Hepatocyte (in vitro differentiated cells): ENCODE measurements around the gene KLHDC1. TPM values are rescaled to one million over a fixed set of nuclear protein-coding genes. Genes with fewer than 3 reads are reported as not detected.
"Not testable (repeated sequence)": the region's sequence is repeated elsewhere in the genome, so short reads cannot be mapped to it uniquely, and the experiment has no call there.

Source experiments
- DNase-seq: peaks from one replicate; pipeline ENCODE4 v3.0.0-alpha.2; 2016; ENCODE audit warnings: low spot score
- H2AFZ ChIP-seq: fragments of 200-600 bp; sonication (generic); 2 replicates; pipeline ENCODE4 v1.6.0; 2016; ENCODE audit warnings: antibody characterized with exemption, mild to moderate bottlenecking
- H3K27ac ChIP-seq: fragments of 200-600 bp; sonication (generic); 2 replicates; pipeline ENCODE4 v1.5.1; 2016; ENCODE audit warnings: mild to moderate bottlenecking
- H3K27me3 ChIP-seq: fragments of 200-600 bp; sonication (generic); 2 replicates; pipeline ENCODE4 v1.6.1; 2016
- H3K36me3 ChIP-seq: fragments of 200-600 bp; sonication (generic); replicated peaks from 2 replicates; pipeline ENCODE4 v1.5.1; 2016; ENCODE audit warnings: low read depth; ENCODE audit not compliant: insufficient read depth
- H3K4me1 ChIP-seq: fragments of 200-600 bp; sonication (generic); 2 replicates; pipeline ENCODE4 v1.5.1; 2016; ENCODE audit warnings: mild to moderate bottlenecking, moderate library complexity; ENCODE audit not compliant: insufficient read depth
- H3K4me2 ChIP-seq: fragments of 200-600 bp; sonication (generic); 2 replicates; pipeline ENCODE4 v1.6.0; 2016
- H3K4me3 ChIP-seq: fragments of 200-600 bp; sonication (generic); 2 replicates; pipeline ENCODE4 v1.5.1; 2016; ENCODE audit warnings: mild to moderate bottlenecking
- H3K79me2 ChIP-seq: fragments of 200-600 bp; sonication (generic); 2 replicates; pipeline ENCODE4 v1.6.0; 2017; ENCODE audit warnings: mild to moderate bottlenecking
- H3K9me2 ChIP-seq: fragments of 200-600 bp; sonication (generic); replicated peaks from 2 replicates; pipeline ENCODE4 v1.6.0; 2017; ENCODE audit warnings: mild to moderate bottlenecking; ENCODE audit not compliant: insufficient read depth
- H3K9me3 ChIP-seq: fragments of 200-600 bp; sonication (generic); 2 replicates; pipeline ENCODE4 v1.5.1; 2016; ENCODE audit warnings: low read depth, mild to moderate bottlenecking
- H4K20me1 ChIP-seq: fragments of 200-600 bp; sonication (generic); 2 replicates; pipeline ENCODE4 v1.6.0; 2016; ENCODE audit warnings: mild to moderate bottlenecking; ENCODE audit not compliant: insufficient read depth, poor library complexity, severe bottlenecking
- EZH2 ChIP-seq: fragments of 200-600 bp; sonication (generic); IDR thresholded peaks from 2 replicates; pipeline ENCODE4 v1.6.1; 2016; ENCODE audit warnings: antibody characterized with exemption, mild to moderate bottlenecking, borderline replicate concordance
- EZH2phosphoT487 ChIP-seq: fragments of 200-600 bp; sonication (generic); IDR thresholded peaks from one replicate; pipeline ENCODE4 v1.6.1; 2018; ENCODE audit warnings: antibody characterized with exemption, mild to moderate bottlenecking, low read depth, moderate library complexity; ENCODE audit not compliant: unreplicated experiment, severe bottlenecking
- WGBS: methylation state at CpG from one replicate; pipeline ENCODE4 v1.1.6; 2016; ENCODE audit warnings: low lambda C conversion rate; ENCODE audit errors: missing lambda C conversion rate; 5-methylcytosine and 5-hydroxymethylcytosine counted together
- polyA plus RNA-seq: library from polyadenylated mRNA; unstranded; fragments of >200 nt; fragmentation: Nextera tagmentation; extraction: Ambion mirVana; gene quantifications from 2 replicates; pipeline ENCODE4 v1.2.1, GENCODE V29; 2016
- total RNA-seq: library from RNA; depleted of rRNA; stranded (reverse); fragments of >200 nt; gene quantifications from 2 replicates; pipeline ENCODE4 v1.2.3, GENCODE V29; 2014
- TF ChIP-seq, protein P1 (sequence below): fragments of 200-600 bp; sonication (generic); IDR thresholded peaks from 2 replicates; pipeline ENCODE4 v1.5.1; 2016; ENCODE audit warnings: antibody characterized with exemption, mild to moderate bottlenecking; ENCODE audit not compliant: poor library complexity

The KLHDC1 gene
- total and polyA plus RNA-seq, 2 experiments from 2014 or later = 4.6 to 5.4 TPM

DNA sequence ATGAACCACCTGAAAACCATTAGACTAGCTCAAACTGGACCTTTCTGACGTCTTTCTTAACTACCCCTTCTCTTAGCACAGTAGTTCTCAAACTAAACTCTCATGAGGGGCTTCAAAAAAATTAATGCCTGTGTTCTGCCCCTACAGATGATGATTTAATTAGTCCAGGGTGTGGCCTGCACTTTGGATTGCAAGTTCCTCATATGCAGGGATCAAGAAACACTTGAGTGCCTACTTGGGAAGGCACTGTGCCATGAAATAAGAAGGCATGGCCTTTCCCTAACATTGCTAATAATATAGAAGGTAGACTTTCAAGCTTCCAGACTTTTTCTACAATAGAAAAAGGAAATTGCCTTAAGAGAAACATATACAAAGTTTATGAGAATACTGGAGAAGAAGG lies 52.3 kb downstream of the KLHDC1 start:
- no peak for DNase-seq
- H3K9me2 ChIP-seq = no peaks in the 10 kb centered on the region
- no peaks in the 10 kb centered on the region for H3K79me2 ChIP-seq
- no peaks in the 10 kb centered on the region for H3K9me3 ChIP-seq
- H3K36me3 ChIP-seq = no peaks in the 10 kb centered on the region
- no peak overlapping the region for H3K4me3 ChIP-seq
- no peaks in the 10 kb centered on the region for H4K20me1 ChIP-seq
- no peak overlapping the region for H3K27ac ChIP-seq
- 85% methylated on average over 1 of the region's 1 CpG for WGBS
- H3K27me3 ChIP-seq = no peaks in the 10 kb centered on the region
- H3K4me1 ChIP-seq = no peaks in the 10 kb centered on the region
- no peak overlapping the region for H2AFZ ChIP-seq
- TF ChIP-seq, protein P1, sequence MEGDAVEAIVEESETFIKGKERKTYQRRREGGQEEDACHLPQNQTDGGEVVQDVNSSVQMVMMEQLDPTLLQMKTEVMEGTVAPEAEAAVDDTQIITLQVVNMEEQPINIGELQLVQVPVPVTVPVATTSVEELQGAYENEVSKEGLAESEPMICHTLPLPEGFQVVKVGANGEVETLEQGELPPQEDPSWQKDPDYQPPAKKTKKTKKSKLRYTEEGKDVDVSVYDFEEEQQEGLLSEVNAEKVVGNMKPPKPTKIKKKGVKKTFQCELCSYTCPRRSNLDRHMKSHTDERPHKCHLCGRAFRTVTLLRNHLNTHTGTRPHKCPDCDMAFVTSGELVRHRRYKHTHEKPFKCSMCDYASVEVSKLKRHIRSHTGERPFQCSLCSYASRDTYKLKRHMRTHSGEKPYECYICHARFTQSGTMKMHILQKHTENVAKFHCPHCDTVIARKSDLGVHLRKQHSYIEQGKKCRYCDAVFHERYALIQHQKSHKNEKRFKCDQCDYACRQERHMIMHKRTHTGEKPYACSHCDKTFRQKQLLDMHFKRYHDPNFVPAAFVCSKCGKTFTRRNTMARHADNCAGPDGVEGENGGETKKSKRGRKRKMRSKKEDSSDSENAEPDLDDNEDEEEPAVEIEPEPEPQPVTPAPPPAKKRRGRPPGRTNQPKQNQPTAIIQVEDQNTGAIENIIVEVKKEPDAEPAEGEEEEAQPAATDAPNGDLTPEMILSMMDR = no peak
- TF ChIP-seq EZH2 = no peak
- TF ChIP-seq EZH2phosphoT487 = no peak
- no peak overlapping the region for H3K4me2 ChIP-seq

DNA sequence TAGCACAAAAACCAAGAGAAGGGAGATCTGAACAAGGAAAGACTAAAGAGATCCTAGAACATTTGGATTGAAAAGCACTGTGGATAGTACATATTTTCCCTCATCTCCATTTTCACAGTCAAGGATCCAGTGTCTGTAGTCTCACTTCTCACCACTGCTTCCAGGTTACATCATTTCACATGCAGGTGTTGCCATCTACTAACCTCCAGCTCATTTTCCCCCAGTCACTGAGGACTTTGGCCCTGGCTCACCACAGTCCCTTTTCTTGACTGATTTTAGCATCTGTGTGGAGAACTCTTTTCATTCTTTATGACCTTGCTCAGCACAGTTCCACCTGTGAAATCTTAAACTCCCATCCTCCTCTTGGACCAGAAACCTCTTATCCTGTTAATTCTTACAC lies 53.6 kb downstream of the KLHDC1 start:
- not testable (repeated sequence) for H3K27ac ChIP-seq, H3K9me2 ChIP-seq, H3K4me1 ChIP-seq, H2AFZ ChIP-seq, H3K79me2 ChIP-seq, H3K9me3 ChIP-seq, H3K36me3 ChIP-seq, H3K27me3 ChIP-seq, DNase-seq, H4K20me1 ChIP-seq, H3K4me3 ChIP-seq, H3K4me2 ChIP-seq

DNA sequence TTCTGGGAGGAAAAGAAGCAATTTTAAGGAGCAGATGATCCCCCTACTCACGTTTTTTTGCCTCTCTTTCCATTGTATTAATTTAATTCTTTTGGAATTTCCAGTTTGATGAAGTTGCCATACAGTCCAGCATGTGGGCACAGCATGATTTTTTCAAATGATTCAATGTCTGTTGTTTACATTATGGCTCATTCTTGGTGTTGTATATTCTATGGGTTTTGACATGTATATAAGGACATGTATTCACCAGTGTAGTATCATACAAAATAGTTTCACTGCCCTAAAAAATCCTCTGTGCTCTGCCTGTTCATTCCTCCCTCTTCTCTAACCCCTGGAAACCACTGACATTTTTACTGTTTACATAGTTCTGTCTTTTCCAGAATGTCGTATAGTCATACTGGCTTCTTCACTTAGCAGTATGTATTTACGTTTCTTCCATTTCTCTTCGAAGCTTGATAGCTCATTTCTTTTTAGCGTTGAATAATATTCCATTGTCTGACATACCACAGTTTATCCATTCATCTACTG lies 61.7 kb downstream of the KLHDC1 start:
- Histone ChIP-seq H3K27ac (no peak overlapping the region), H3K27me3 (no peaks in the 10 kb centered on the region), H3K4me1 (no peaks in the 10 kb centered on the region), H3K9me2 (no peaks in the 10 kb centered on the region), H2AFZ (no peak overlapping the region), H3K4me2 (no peak overlapping the region), H3K36me3 (no peaks in the 10 kb centered on the region), H4K20me1 (no peaks in the 10 kb centered on the region), H3K9me3 (no peaks in the 10 kb centered on the region), H3K79me2 (no peaks in the 10 kb centered on the region), H3K4me3 (no peak overlapping the region)
- TF ChIP-seq, protein P1 = no peak
- TF ChIP-seq EZH2 = no peak
- no peak for TF ChIP-seq EZH2phosphoT487
- WGBS = 79% methylated on average over 5 of the region's 5 CpGs
- DNase-seq = no peak

DNA sequence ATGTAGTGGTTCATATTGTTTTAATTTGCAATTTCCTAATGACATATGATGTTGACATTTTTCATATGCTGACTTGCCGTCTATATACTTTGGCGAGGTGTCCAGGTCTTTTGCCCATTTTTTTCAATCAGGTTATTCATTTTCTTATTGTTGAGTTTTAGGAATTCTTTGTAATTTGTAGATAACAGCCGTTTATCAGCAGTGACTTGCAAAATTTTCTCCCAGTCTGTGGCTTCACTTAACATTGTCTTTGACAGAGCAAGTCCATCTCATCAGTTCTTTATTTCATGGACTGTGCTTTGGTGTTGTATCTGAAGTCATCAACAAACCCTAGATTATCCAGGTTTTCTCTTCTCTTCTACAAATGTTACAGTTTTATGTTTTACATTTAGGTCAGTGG lies 62.5 kb downstream of the KLHDC1 start:
- Histone ChIP-seq H3K27me3 (no peaks in the 10 kb centered on the region), H3K27ac (no peak overlapping the region), H4K20me1 (no peaks in the 10 kb centered on the region), H3K4me2 (no peak overlapping the region), H3K4me3 (no peak overlapping the region), H3K4me1 (no peaks in the 10 kb centered on the region), H3K36me3 (no peaks in the 10 kb centered on the region), H3K9me2 (no peaks in the 10 kb centered on the region), H3K79me2 (no peaks in the 10 kb centered on the region), H2AFZ (no peak overlapping the region), H3K9me3 (no peaks in the 10 kb centered on the region)
- no peak for DNase-seq
- WGBS = 90% methylated on average over 3 of the region's 3 CpGs
- TF ChIP-seq EZH2phosphoT487 (no peak), EZH2 (no peak)
- TF ChIP-seq, protein P1 = no peak
